Nephron (organoid): ENCODE measurements around the gene DPH1.
A peak's percentile ranks its signal among the peaks of the same experiment; 100 is the strongest.

Source experiments
- H3K27ac Mint-ChIP-seq, 3 experiments: 2 replicates each; pipeline ENCODE4 v1.8.0; 2020; ENCODE audit warnings: mixed read lengths in 3 of 3, mild to moderate bottlenecking in 2 of 3, moderate library complexity in 1 of 3
- H3K27me3 Mint-ChIP-seq: 2 replicates; pipeline ENCODE4 v1.8.0; 2021; ENCODE audit warnings: low read depth, mild to moderate bottlenecking, moderate library complexity, mixed read lengths
- H3K36me3 Mint-ChIP-seq: 2 replicates; pipeline ENCODE4 v1.8.0; 2020; ENCODE audit warnings: low read depth, mixed read lengths
- H3K4me1 Mint-ChIP-seq: 2 replicates; pipeline ENCODE4 v1.8.0; 2020; ENCODE audit warnings: mixed read lengths
- H3K4me3 Mint-ChIP-seq, 3 experiments: 2 replicates each; pipeline ENCODE4 v1.8.0; 2020; ENCODE audit warnings: mild to moderate bottlenecking in 3 of 3, mixed read lengths in 3 of 3, moderate library complexity in 2 of 3
- H3K9me3 Mint-ChIP-seq: 2 replicates; pipeline ENCODE4 v1.8.0; 2020; ENCODE audit warnings: mixed read lengths
- TF ChIP-seq, protein P1 (sequence below), 3 experiments: fragments of 200-600 bp; sonication (generic); IDR thresholded peaks; one replicate each; pipeline ENCODE4 v1.5.0; 2021; ENCODE audit warnings: antibody characterized with exemption in 3 of 3; ENCODE audit not compliant: unreplicated experiment in 3 of 3

The DPH1 gene

GRCh38 chr17:2053380-2054261 lies 23.7 kb downstream of the DPH1 start:
- Mint-ChIP-seq H3K27me3 (peaks cover 50% of the 10 kb centered on the region), H3K36me3 (no peaks in the 10 kb centered on the region), H3K27ac (peak overlapping the region; percentile 85 to 96 (median 88)), H3K4me3 (peak overlapping the region; percentile 81 to 91 (median 90)), H3K9me3 (no peaks in the 10 kb centered on the region), H3K4me1 (peaks cover 17% of the 10 kb centered on the region)
- TF ChIP-seq, protein P1, sequence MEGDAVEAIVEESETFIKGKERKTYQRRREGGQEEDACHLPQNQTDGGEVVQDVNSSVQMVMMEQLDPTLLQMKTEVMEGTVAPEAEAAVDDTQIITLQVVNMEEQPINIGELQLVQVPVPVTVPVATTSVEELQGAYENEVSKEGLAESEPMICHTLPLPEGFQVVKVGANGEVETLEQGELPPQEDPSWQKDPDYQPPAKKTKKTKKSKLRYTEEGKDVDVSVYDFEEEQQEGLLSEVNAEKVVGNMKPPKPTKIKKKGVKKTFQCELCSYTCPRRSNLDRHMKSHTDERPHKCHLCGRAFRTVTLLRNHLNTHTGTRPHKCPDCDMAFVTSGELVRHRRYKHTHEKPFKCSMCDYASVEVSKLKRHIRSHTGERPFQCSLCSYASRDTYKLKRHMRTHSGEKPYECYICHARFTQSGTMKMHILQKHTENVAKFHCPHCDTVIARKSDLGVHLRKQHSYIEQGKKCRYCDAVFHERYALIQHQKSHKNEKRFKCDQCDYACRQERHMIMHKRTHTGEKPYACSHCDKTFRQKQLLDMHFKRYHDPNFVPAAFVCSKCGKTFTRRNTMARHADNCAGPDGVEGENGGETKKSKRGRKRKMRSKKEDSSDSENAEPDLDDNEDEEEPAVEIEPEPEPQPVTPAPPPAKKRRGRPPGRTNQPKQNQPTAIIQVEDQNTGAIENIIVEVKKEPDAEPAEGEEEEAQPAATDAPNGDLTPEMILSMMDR (IDR thresholded peaks at IDR 0.05; ENCODE audit: unreplicated experiment in 3 of 3): peak; percentile 54 to 56 (median 55)

DNA sequence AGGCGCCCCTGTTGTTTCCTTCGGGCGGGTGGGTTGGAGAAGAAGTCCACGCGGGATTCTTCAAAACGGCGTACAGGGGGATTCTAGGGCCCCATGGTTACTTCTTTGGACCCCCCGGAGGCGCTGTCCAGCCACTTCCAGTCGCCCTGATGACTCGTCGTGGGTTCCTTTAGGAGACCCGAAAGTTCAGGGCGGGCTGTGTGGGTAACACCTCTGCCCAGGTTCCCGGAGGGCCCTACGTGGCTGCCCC lies 24.2 kb downstream of the DPH1 start:
- H3K27ac Mint-ChIP-seq: peak overlapping the region; percentile 85 to 96 (median 88)
- H3K36me3 Mint-ChIP-seq: no peaks in the 10 kb centered on the region
- H3K4me3 Mint-ChIP-seq: peak overlapping the region; percentile 81 to 91 (median 90)
- TF ChIP-seq, protein P1 (IDR thresholded peaks at IDR 0.05; ENCODE audit: unreplicated experiment in 3 of 3): no peak
- peaks cover 15% of the 10 kb centered on the region for H3K4me1 Mint-ChIP-seq
- no peaks in the 10 kb centered on the region for H3K9me3 Mint-ChIP-seq
- peaks cover 45% of the 10 kb centered on the region for H3K27me3 Mint-ChIP-seq

DNA sequence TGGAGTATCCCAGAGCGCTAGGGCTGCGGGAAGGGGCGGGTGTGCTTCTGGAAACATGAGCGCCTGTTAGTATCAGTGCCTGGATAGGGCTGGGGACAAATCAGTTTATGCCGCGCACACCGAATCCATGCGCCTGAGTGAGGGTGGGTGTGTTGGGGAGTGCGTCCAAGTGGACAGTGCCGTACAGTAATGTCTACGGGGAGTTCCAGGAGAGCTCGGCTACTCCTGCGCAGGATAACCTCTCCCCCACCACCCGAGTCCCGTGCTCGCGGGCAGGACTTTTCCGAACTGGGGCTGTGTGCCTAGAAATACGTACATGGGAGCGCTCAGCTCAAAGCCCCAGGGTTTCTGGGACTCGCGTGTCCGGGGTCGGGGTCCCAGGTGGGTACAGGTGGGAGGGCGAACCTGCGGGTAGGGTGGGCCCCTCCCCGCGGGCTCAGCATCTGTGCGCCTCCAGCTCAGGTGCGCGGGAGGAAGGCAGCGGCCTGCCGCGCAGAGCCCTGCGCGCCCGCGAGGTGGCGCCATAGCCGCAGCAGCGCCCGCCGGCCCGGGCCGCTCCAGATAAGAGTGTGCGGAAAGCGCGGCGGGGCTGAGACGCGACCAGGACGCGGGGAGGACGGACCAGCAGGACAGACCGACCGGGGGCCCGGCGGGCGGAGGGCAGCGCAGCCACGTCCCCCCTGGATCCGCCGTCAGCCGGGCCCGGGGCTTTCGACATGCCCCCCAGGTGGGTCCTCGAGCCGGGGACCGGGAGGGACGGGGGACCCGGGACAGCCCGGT lies 24.7 kb downstream of the DPH1 start, which contains the start of gene HIC1:
TSS of gene HIC1 (plus strand) at position 592 of the 780 bp plus-strand sequence. CDS start 1,588 bp downstream, outside the sequence.
- Mint-ChIP-seq H3K27me3 (peaks cover 49% of the 10 kb centered on the region), H3K9me3 (no peaks in the 10 kb centered on the region), H3K4me1 (peaks cover 17% of the 10 kb centered on the region), H3K4me3 (peak within 1 kb of the TSS; percentile 81 to 91 (median 90)), H3K27ac (peak within 1 kb of the TSS; percentile 85 to 96 (median 92)), H3K36me3 (peaks cover 5% of the 10 kb centered on the region)
- TF ChIP-seq, protein P1 (IDR thresholded peaks at IDR 0.05; ENCODE audit: unreplicated experiment in 3 of 3): peak; percentile 90 to 98 (median 98)

DNA sequence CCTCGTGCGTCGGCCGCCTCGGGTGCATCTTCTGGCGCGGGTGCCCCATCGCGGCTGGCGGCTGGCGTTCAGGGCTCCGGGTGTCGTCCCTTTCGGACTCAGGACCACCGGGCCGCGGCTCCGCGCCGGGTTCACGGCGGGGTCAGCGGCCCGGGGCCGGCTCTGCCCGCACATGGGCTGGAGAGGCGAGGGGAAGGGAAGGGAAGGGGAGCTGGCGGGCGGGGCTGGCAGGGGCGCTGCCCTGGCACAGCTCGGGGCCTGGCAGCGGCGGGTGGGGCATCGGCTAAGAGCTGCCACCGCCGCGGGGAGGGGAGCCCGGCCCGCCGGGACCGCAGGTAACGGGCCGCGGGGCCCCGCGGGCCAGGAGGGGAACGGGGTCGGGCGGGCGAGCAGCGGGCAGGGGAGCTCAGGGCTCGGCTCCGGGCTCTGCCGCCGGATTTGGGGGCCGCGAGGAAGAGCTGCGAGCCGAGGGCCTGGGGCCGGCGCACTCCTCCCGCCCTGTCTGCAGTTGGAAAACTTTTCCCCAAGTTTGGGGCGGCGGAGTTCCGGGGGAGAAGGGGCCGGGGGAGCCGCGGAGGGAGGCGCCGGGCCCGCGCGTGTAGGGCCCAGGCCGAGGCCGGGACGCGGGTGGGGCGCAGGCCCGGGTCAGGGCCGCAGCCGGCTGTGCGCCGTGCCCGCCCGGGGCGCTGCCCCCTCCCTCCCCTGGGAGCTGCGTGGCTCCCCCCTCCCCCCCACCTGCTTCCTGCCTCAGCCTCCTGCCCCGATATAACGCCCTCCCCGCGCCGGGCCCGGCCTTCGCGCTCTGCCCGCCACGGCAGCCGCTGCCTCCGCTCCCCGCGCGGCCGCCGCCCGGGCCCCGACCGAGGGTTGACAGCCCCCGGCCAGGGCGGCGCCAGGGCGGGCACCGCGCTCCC lies 25.6 kb downstream of the DPH1 start:
- H3K27ac Mint-ChIP-seq: peak overlapping the region in 2 of 3 experiments; percentile 76 to 92
- H3K27me3 Mint-ChIP-seq: peaks cover 57% of the 10 kb centered on the region
- H3K9me3 Mint-ChIP-seq: no peaks in the 10 kb centered on the region
- TF ChIP-seq, protein P1 (IDR thresholded peaks at IDR 0.05; ENCODE audit: unreplicated experiment in 3 of 3): no peak
- peaks cover 13% of the 10 kb centered on the region for H3K36me3 Mint-ChIP-seq
- H3K4me3 Mint-ChIP-seq: peak overlapping the region; percentile 78 to 85 (median 83)
- peaks cover 25% of the 10 kb centered on the region for H3K4me1 Mint-ChIP-seq
